HepG2 (cell line): ENCODE results near the gene GPAM. TPM values are rescaled to one million over a fixed set of nuclear protein-coding genes. Genes with fewer than 3 reads are reported as not detected.

Experiments used
- AGO1 ChIP-seq: fragments of 200-400 bp; formaldehyde crosslinking; IDR thresholded peaks from 2 replicates; pipeline ENCODE4 v1.6.1; 2017; ENCODE audit warnings: mild to moderate bottlenecking, low read depth, low read length, moderate library complexity; ENCODE audit not compliant: poor library complexity, severe bottlenecking
- HDAC2 ChIP-seq: sonication (generic); formaldehyde crosslinking; IDR thresholded peaks from 2 replicates; pipeline ENCODE4 v1.4.0; 2020; ENCODE audit warnings: missing genetic modification reagents
- KAT8 ChIP-seq: IDR thresholded peaks from 2 replicates; pipeline ENCODE4 v1.6.1; 2016; ENCODE audit warnings: missing genetic modification reagents, missing compliant biosample characterization
- SATB2 ChIP-seq: sonication (generic); formaldehyde crosslinking; IDR thresholded peaks from 2 replicates; pipeline ENCODE4 v1.5.0; 2020; ENCODE audit warnings: missing genetic modification reagents
- SRF ChIP-seq: IDR thresholded peaks from 2 replicates; pipeline ENCODE4 v1.6.1; 2011; ENCODE audit warnings: mild to moderate bottlenecking, low read depth, low read length, moderate library complexity
- WIZ ChIP-seq: sonication (generic); formaldehyde crosslinking; IDR thresholded peaks from 2 replicates; pipeline ENCODE4 v1.5.1; 2020; ENCODE audit warnings: mild to moderate bottlenecking, missing genetic modification reagents
- ZBTB26 ChIP-seq: IDR thresholded peaks from 2 replicates; pipeline ENCODE4 v1.6.1; 2016; ENCODE audit warnings: missing compliant biosample characterization, missing genetic modification reagents, borderline replicate concordance
- ZKSCAN8 ChIP-seq: IDR thresholded peaks from 2 replicates; pipeline ENCODE4 v1.6.1; 2016; ENCODE audit warnings: borderline replicate concordance, missing genetic modification reagents, missing compliant biosample characterization
- ZNF205 ChIP-seq: IDR thresholded peaks from 2 replicates; pipeline ENCODE4 v1.6.1; 2018; ENCODE audit warnings: missing biosample characterization, missing genetic modification reagents
- ZNF343 ChIP-seq: sonication (generic); formaldehyde crosslinking; IDR thresholded peaks from 2 replicates; pipeline ENCODE4 v1.4.0; 2020; ENCODE audit warnings: mild to moderate bottlenecking, missing genetic modification reagents
- ZNF350 ChIP-seq: sonication (generic); formaldehyde crosslinking; IDR thresholded peaks from 2 replicates; pipeline ENCODE4 v1.4.0; 2020; ENCODE audit warnings: mild to moderate bottlenecking, low read depth, missing genetic modification reagents, borderline replicate concordance
- ZNF468 ChIP-seq: sonication (generic); formaldehyde crosslinking; IDR thresholded peaks from 2 replicates; pipeline ENCODE4 v1.8.0; 2022; ENCODE audit warnings: mild to moderate bottlenecking, moderate library complexity, missing genetic modification reagents
- ZNF879 ChIP-seq: sonication (generic); formaldehyde crosslinking; IDR thresholded peaks from 2 replicates; pipeline ENCODE4 v1.8.1; 2023; ENCODE audit warnings: missing genetic modification reagents
- polyA plus RNA-seq, 8 experiments: library from polyadenylated mRNA; depleted of rRNA in 3 of 8; stranded (reverse) in 7 of 8; unstranded in 1 of 8; fragments of >200 nt; fragmentation: Illumina TruSeq in 4 of 8; extraction: Trizol in 4 of 8; gene quantifications; 2 replicates each; pipeline versions ENCODE4 v1.2.1 to v1.2.3, GENCODE V29; 2011 to 2016; ENCODE audit warnings: low read depth in 4 of 8, missing spikeins in 1 of 8, mixed read lengths in 1 of 8; ENCODE audit not compliant: insufficient read depth in 1 of 8
- total RNA-seq, 5 experiments: library from RNA; depleted of rRNA; stranded (reverse); fragments of >200 nt; fragmentation: Illumina TruSeq; extraction: Trizol; gene quantifications; 2 replicates each; pipeline ENCODE4 v1.2.3, GENCODE V29; 2016; ENCODE audit warnings: low read depth in 1 of 5
- TF ChIP-seq, protein P1 (sequence below): sonication (generic); formaldehyde crosslinking; IDR thresholded peaks from one replicate; pipeline ENCODE4 v1.5.1; 2020; ENCODE audit warnings: mild to moderate bottlenecking, missing genetic modification reagents; ENCODE audit errors: not compliant biosample characterization
- TF ChIP-seq, protein P2 (sequence below): IDR thresholded peaks from 2 replicates; pipeline ENCODE4 v1.6.1; 2018; ENCODE audit warnings: missing genetic modification reagents, mild to moderate bottlenecking, missing compliant biosample characterization
- TF ChIP-seq, protein P3 (sequence below): sonication (generic); formaldehyde crosslinking; IDR thresholded peaks from 2 replicates; pipeline ENCODE4 v1.8.0; 2022; ENCODE audit warnings: missing genetic modification reagents, mild to moderate bottlenecking, moderate library complexity, borderline replicate concordance

GPAM gene
- total and polyA plus RNA-seq, 2 of the 13 experiments (the other 11 are each of a cell fraction or from before 2014, with no cell fraction given): 36.8 to 140 TPM

- TF ChIP-seq AGO1 (no peak), ZNF205 (CRISPR knock-in tag) (no peak), KAT8 (CRISPR knock-in tag) (peak; percentile 70; the same call in 1 of the 2 replicates), ZBTB26 (peak; percentile 58; the same call in 1 of the 2 replicates), ZNF350 (CRISPR knock-in tag) (peak; percentile 89), SATB2 (CRISPR knock-in tag) (peak; percentile 79; the same call in 1 of the 2 replicates), ZNF343 (CRISPR knock-in tag) (peak; percentile 30; the same call in 1 of the 2 replicates), HDAC2 (CRISPR knock-in tag) (peak; percentile 94), WIZ (CRISPR knock-in tag) (peak; percentile 84; the same call in 1 of the 2 replicates), ZNF879 (CRISPR knock-in tag) (0 out of 2 replicates have a peak, but pooled peaks have one; percentile 44), ZNF468 (CRISPR knock-in tag) (no peak), ZKSCAN8 (CRISPR knock-in tag) (0 out of 2 replicates have a peak, but pooled peaks have one; percentile 19), SRF (peak; percentile 61; the same call in 1 of the 2 replicates)
- TF ChIP-seq, protein P1, sequence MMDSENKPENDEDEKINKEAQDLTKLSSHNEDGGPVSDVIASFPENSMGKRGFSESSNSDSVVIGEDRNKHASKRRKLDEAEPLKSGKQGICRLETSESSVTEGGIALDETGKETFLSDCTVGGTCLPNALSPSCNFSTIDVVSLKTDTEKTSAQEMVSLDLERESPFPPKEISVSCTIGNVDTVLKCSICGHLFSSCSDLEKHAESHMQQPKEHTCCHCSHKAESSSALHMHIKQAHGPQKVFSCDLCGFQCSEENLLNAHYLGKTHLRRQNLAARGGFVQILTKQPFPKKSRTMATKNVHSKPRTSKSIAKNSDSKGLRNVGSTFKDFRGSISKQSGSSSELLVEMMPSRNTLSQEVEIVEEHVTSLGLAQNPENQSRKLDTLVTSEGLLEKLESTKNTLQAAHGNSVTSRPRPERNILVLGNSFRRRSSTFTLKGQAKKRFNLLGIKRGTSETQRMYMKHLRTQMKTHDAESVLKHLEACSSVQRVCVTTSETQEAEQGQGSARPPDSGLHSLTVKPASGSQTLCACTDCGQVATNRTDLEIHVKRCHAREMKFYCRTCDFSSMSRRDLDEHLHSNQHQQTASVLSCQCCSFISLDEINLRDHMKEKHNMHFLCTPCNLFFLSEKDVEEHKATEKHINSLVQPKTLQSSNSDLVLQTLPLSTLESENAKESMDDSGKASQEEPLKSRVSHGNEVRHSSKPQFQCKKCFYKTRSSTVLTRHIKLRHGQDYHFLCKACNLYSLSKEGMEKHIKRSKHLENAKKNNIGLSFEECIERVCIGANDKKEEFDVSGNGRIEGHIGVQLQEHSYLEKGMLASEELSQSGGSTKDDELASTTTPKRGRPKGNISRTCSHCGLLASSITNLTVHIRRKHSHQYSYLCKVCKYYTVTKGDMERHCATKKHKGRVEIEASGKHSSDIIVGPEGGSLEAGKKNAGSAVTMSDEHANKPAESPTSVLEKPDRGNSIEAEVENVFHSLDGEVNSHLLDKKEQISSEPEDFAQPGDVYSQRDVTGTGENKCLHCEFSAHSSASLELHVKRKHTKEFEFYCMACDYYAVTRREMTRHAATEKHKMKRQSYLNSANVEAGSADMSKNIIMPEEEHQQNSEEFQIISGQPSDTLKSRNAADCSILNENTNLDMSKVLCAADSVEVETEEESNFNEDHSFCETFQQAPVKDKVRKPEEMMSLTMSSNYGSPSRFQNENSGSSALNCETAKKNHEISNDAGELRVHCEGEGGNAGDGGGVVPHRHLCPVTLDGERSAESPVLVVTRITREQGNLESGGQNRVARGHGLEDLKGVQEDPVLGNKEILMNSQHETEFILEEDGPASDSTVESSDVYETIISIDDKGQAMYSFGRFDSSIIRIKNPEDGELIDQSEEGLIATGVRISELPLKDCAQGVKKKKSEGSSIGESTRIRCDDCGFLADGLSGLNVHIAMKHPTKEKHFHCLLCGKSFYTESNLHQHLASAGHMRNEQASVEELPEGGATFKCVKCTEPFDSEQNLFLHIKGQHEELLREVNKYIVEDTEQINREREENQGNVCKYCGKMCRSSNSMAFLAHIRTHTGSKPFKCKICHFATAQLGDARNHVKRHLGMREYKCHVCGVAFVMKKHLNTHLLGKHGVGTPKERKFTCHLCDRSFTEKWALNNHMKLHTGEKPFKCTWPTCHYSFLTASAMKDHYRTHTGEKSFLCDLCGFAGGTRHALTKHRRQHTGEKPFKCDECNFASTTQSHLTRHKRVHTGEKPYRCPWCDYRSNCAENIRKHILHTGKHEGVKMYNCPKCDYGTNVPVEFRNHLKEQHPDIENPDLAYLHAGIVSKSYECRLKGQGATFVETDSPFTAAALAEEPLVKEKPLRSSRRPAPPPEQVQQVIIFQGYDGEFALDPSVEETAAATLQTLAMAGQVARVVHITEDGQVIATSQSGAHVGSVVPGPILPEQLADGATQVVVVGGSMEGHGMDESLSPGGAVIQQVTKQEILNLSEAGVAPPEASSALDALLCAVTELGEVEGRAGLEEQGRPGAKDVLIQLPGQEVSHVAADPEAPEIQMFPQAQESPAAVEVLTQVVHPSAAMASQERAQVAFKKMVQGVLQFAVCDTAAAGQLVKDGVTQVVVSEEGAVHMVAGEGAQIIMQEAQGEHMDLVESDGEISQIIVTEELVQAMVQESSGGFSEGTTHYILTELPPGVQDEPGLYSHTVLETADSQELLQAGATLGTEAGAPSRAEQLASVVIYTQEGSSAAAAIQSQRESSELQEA (CRISPR knock-in tag): peak; percentile 86
- TF ChIP-seq, protein P2, sequence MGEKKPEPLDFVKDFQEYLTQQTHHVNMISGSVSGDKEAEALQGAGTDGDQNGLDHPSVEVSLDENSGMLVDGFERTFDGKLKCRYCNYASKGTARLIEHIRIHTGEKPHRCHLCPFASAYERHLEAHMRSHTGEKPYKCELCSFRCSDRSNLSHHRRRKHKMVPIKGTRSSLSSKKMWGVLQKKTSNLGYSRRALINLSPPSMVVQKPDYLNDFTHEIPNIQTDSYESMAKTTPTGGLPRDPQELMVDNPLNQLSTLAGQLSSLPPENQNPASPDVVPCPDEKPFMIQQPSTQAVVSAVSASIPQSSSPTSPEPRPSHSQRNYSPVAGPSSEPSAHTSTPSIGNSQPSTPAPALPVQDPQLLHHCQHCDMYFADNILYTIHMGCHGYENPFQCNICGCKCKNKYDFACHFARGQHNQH (CRISPR knock-in tag): peak; percentile 71; the same call in 1 of the 2 replicates
- TF ChIP-seq, protein P3, sequence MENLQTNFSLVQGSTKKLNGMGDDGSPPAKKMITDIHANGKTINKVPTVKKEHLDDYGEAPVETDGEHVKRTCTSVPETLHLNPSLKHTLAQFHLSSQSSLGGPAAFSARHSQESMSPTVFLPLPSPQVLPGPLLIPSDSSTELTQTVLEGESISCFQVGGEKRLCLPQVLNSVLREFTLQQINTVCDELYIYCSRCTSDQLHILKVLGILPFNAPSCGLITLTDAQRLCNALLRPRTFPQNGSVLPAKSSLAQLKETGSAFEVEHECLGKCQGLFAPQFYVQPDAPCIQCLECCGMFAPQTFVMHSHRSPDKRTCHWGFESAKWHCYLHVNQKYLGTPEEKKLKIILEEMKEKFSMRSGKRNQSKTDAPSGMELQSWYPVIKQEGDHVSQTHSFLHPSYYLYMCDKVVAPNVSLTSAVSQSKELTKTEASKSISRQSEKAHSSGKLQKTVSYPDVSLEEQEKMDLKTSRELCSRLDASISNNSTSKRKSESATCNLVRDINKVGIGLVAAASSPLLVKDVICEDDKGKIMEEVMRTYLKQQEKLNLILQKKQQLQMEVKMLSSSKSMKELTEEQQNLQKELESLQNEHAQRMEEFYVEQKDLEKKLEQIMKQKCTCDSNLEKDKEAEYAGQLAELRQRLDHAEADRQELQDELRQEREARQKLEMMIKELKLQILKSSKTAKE (CRISPR knock-in tag): peak; percentile 90
Measured at GRCh38 chr10:112227331-112227987, 43.9 kb upstream of the GPAM start (continued).
